ENCODE results near the gene KCNJ6. TPM values are rescaled to one million over a fixed set of nuclear protein-coding genes. Genes with fewer than 3 reads are reported as not detected.

Gene KCNJ6
- total and polyA plus RNA-seq, 10 of the 15 experiments (the other 5 are each of a cell fraction or from before 2014, with no cell fraction given): 0.03 to 0.07 (median 0.04) TPM; not detected in 7

DNA sequence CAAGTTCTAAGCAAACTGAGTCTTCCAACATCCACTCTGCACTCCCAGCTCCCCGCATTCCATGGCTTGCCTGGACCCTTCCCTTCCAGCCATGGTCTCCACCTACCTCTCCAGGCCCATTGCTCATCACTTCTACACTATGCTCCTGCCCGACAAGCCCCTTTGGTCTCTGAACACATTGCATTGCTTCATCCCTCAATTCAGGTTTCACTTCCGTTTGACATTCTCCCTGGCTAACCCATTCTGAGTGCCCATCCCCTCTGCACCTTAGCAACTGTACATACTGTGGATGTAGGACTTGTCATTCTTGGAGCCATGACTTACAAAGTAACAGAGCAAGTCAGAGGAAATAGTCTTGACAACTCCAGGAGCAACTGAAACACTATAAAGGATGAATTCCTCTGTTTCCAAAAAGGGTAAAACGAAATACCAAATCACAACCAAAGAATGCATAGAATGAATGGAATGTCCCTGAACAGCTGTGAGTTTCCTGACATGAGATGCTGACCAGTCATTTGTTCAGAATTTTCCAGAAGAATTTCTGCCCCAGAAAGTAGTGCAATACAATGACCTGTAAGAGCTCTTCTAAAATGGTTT, 66.7 kb downstream of the KCNJ6 start (continued):
- TF ChIP-seq, protein P1, sequence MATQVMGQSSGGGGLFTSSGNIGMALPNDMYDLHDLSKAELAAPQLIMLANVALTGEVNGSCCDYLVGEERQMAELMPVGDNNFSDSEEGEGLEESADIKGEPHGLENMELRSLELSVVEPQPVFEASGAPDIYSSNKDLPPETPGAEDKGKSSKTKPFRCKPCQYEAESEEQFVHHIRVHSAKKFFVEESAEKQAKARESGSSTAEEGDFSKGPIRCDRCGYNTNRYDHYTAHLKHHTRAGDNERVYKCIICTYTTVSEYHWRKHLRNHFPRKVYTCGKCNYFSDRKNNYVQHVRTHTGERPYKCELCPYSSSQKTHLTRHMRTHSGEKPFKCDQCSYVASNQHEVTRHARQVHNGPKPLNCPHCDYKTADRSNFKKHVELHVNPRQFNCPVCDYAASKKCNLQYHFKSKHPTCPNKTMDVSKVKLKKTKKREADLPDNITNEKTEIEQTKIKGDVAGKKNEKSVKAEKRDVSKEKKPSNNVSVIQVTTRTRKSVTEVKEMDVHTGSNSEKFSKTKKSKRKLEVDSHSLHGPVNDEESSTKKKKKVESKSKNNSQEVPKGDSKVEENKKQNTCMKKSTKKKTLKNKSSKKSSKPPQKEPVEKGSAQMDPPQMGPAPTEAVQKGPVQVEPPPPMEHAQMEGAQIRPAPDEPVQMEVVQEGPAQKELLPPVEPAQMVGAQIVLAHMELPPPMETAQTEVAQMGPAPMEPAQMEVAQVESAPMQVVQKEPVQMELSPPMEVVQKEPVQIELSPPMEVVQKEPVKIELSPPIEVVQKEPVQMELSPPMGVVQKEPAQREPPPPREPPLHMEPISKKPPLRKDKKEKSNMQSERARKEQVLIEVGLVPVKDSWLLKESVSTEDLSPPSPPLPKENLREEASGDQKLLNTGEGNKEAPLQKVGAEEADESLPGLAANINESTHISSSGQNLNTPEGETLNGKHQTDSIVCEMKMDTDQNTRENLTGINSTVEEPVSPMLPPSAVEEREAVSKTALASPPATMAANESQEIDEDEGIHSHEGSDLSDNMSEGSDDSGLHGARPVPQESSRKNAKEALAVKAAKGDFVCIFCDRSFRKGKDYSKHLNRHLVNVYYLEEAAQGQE (IDR thresholded peaks at IDR 0.05; ENCODE audit: low read depth, low read length): no peak
- TF ChIP-seq, protein P2, sequence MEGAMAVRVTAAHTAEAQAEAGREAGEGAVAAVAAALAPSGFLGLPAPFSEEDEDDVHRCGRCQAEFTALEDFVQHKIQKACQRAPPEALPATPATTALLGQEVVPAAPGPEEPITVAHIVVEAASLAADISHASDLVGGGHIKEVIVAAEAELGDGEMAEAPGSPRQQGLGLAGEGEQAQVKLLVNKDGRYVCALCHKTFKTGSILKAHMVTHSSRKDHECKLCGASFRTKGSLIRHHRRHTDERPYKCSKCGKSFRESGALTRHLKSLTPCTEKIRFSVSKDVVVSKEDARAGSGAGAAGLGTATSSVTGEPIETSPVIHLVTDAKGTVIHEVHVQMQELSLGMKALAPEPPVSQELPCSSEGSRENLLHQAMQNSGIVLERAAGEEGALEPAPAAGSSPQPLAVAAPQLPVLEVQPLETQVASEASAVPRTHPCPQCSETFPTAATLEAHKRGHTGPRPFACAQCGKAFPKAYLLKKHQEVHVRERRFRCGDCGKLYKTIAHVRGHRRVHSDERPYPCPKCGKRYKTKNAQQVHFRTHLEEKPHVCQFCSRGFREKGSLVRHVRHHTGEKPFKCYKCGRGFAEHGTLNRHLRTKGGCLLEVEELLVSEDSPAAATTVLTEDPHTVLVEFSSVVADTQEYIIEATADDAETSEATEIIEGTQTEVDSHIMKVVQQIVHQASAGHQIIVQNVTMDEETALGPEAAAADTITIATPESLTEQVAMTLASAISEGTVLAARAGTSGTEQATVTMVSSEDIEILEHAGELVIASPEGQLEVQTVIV (IDR thresholded peaks at IDR 0.05; ENCODE audit: borderline replicate concordance, partially characterized antibody): no peak
- TF ChIP-seq, protein P3, sequence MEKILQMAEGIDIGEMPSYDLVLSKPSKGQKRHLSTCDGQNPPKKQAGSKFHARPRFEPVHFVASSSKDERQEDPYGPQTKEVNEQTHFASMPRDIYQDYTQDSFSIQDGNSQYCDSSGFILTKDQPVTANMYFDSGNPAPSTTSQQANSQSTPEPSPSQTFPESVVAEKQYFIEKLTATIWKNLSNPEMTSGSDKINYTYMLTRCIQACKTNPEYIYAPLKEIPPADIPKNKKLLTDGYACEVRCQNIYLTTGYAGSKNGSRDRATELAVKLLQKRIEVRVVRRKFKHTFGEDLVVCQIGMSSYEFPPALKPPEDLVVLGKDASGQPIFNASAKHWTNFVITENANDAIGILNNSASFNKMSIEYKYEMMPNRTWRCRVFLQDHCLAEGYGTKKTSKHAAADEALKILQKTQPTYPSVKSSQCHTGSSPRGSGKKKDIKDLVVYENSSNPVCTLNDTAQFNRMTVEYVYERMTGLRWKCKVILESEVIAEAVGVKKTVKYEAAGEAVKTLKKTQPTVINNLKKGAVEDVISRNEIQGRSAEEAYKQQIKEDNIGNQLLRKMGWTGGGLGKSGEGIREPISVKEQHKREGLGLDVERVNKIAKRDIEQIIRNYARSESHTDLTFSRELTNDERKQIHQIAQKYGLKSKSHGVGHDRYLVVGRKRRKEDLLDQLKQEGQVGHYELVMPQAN (conservative IDR thresholded peaks at IDR 0.05): no peak
- TF ChIP-seq RBBP5 (conservative IDR thresholded peaks at IDR 0.05) (no peak), BHLHE40 (IDR thresholded peaks at IDR 0.05; ENCODE audit: borderline replicate concordance in 1 of 2, low read depth in 2 of 2, low read length in 1 of 2) (no peak)

Data from GM12878 (cell line).